ENCODE measurements around the gene JAKMIP1.

DNA sequence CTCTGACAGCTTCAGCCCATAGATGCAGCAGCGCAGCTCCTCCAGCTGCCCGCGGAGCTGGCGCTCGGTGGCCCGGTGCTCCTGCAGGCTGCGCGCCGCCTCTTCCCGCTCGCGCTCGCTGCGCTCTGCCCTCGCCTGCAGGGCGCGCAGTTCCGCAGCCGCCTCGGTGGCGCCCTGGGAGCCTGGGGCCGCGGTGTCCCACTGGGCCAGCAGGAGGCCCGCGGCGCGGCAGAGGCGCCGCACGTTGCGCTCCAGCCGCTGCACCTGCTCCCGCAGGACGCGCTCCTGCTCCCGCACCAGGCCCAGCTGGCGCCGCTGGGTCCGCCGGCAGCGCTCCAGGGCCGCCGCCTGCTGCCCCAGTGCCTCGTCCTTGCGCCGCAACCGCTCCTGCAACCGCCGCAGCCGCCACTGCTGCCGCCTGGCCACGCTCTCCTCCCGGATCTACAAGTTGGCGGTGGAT is 192.2 kb downstream of the JAKMIP1 start:
- TF ChIP-seq, protein P1, sequence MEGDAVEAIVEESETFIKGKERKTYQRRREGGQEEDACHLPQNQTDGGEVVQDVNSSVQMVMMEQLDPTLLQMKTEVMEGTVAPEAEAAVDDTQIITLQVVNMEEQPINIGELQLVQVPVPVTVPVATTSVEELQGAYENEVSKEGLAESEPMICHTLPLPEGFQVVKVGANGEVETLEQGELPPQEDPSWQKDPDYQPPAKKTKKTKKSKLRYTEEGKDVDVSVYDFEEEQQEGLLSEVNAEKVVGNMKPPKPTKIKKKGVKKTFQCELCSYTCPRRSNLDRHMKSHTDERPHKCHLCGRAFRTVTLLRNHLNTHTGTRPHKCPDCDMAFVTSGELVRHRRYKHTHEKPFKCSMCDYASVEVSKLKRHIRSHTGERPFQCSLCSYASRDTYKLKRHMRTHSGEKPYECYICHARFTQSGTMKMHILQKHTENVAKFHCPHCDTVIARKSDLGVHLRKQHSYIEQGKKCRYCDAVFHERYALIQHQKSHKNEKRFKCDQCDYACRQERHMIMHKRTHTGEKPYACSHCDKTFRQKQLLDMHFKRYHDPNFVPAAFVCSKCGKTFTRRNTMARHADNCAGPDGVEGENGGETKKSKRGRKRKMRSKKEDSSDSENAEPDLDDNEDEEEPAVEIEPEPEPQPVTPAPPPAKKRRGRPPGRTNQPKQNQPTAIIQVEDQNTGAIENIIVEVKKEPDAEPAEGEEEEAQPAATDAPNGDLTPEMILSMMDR (IDR thresholded peaks at IDR 0.05): no peak
- TF ChIP-seq POLR2AphosphoS5 (IDR thresholded peaks at IDR 0.05; ENCODE audit: low read depth, low read length): no peak
- TF ChIP-seq, protein P2, sequence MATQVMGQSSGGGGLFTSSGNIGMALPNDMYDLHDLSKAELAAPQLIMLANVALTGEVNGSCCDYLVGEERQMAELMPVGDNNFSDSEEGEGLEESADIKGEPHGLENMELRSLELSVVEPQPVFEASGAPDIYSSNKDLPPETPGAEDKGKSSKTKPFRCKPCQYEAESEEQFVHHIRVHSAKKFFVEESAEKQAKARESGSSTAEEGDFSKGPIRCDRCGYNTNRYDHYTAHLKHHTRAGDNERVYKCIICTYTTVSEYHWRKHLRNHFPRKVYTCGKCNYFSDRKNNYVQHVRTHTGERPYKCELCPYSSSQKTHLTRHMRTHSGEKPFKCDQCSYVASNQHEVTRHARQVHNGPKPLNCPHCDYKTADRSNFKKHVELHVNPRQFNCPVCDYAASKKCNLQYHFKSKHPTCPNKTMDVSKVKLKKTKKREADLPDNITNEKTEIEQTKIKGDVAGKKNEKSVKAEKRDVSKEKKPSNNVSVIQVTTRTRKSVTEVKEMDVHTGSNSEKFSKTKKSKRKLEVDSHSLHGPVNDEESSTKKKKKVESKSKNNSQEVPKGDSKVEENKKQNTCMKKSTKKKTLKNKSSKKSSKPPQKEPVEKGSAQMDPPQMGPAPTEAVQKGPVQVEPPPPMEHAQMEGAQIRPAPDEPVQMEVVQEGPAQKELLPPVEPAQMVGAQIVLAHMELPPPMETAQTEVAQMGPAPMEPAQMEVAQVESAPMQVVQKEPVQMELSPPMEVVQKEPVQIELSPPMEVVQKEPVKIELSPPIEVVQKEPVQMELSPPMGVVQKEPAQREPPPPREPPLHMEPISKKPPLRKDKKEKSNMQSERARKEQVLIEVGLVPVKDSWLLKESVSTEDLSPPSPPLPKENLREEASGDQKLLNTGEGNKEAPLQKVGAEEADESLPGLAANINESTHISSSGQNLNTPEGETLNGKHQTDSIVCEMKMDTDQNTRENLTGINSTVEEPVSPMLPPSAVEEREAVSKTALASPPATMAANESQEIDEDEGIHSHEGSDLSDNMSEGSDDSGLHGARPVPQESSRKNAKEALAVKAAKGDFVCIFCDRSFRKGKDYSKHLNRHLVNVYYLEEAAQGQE (IDR thresholded peaks at IDR 0.05; ENCODE audit: insufficient read depth in 1 of 2, low read depth in 2 of 2, low read length in 1 of 2): no peak
